Osteoblast (primary cell): ENCODE measurements around the gene ASCC3. TPM values are rescaled to one million over a fixed set of nuclear protein-coding genes. Genes with fewer than 3 reads are reported as not detected.
"Not testable (repeated sequence)": the region's sequence is repeated elsewhere in the genome, so short reads cannot be mapped to it uniquely, and the experiment has no call there.

Experiments used
- DNase-seq: peaks from one replicate; pipeline ENCODE4 v3.0.0; 2011; ENCODE audit warnings: low spot score, mixed read lengths; ENCODE audit not compliant: insufficient read length; ENCODE audit errors: missing footprints
- H2AFZ ChIP-seq: 2 replicates; pipeline ENCODE4 v1.6.0; 2011; ENCODE audit warnings: mild to moderate bottlenecking, low read length
- H3K27ac ChIP-seq: 2 replicates; pipeline ENCODE4 v1.5.1; 2011; ENCODE audit warnings: mild to moderate bottlenecking, low read depth, low read length, moderate library complexity
- H3K27me3 ChIP-seq: 2 replicates; pipeline ENCODE4 v1.6.0; 2012; ENCODE audit warnings: mild to moderate bottlenecking, control low read depth, inconsistent platforms, low read length, moderate library complexity; ENCODE audit not compliant: insufficient read depth
- H3K36me3 ChIP-seq: 2 replicates; pipeline ENCODE4 v1.5.1; 2011; ENCODE audit warnings: mild to moderate bottlenecking, low read length, control low read depth, moderate library complexity; ENCODE audit not compliant: insufficient read depth
- H3K4me1 ChIP-seq: 2 replicates; pipeline ENCODE4 v1.5.1; 2011; ENCODE audit warnings: mild to moderate bottlenecking, low read length, control low read depth, moderate library complexity; ENCODE audit not compliant: insufficient read depth
- H3K4me2 ChIP-seq: 2 replicates; pipeline ENCODE4 v1.6.0; 2011; ENCODE audit warnings: mild to moderate bottlenecking, low read length; ENCODE audit not compliant: insufficient read depth
- H3K4me3 ChIP-seq: fragments of 200-600 bp; sonication (generic); 3 replicates; pipeline ENCODE4 v1.5.1; 2012; ENCODE audit warnings: mild to moderate bottlenecking, low read length, inconsistent platforms; ENCODE audit not compliant: insufficient read depth
- H3K79me2 ChIP-seq: 2 replicates; pipeline ENCODE4 v1.6.0; 2012; ENCODE audit warnings: mild to moderate bottlenecking, low read length, control low read depth, inconsistent platforms; ENCODE audit not compliant: insufficient read depth
- H3K9me3 ChIP-seq: 2 replicates; pipeline ENCODE4 v1.5.1; 2011; ENCODE audit warnings: low read depth, low read length, control low read depth
- H4K20me1 ChIP-seq: 2 replicates; pipeline ENCODE4 v1.6.0; 2012; ENCODE audit warnings: mild to moderate bottlenecking, low read length, control low read depth; ENCODE audit not compliant: insufficient read depth
- CTCF ChIP-seq: IDR thresholded peaks from 2 replicates; pipeline ENCODE4 v1.5.1; 2011; ENCODE audit warnings: mild to moderate bottlenecking, low read depth, low read length, moderate library complexity; ENCODE audit errors: extremely low read depth
- total RNA-seq: library from RNA; depleted of rRNA; stranded (reverse); fragments of >200 nt; gene quantifications from 2 replicates; pipeline ENCODE4 v1.2.3, GENCODE V29; 2012

Gene ASCC3
- total RNA-seq, 1 donor: 68.8 TPM

- Histone ChIP-seq H3K9me3 (no peaks in the 10 kb centered on the region), H3K36me3 (no peaks in the 10 kb centered on the region), H3K79me2 (no peaks in the 10 kb centered on the region), H2AFZ (no peak overlapping the region), H4K20me1 (peaks cover 2% of the 10 kb centered on the region), H3K4me1 (no peaks in the 10 kb centered on the region), H3K4me2 (no peak overlapping the region), H3K27me3 (no peaks in the 10 kb centered on the region), H3K4me3 (no peak overlapping the region), H3K27ac (no peak overlapping the region)
- no peak for TF ChIP-seq CTCF
- no peak for DNase-seq
Observed at GRCh38 chr6:100753421-100753820, 127.7 kb downstream of the ASCC3 start.

- Histone ChIP-seq H3K4me1 (no peaks in the 10 kb centered on the region), H3K79me2 (no peaks in the 10 kb centered on the region), H4K20me1 (peaks cover 2% of the 10 kb centered on the region), H3K9me3 (no peaks in the 10 kb centered on the region), H3K27ac (no peak overlapping the region), H3K4me2 (no peak overlapping the region), H3K27me3 (no peaks in the 10 kb centered on the region), H2AFZ (no peak overlapping the region), H3K36me3 (no peaks in the 10 kb centered on the region), H3K4me3 (no peak overlapping the region)
- no peak for DNase-seq
- TF ChIP-seq CTCF: no peak
Observed at GRCh38 chr6:100751590-100751989, 129.5 kb downstream of the ASCC3 start.

DNA sequence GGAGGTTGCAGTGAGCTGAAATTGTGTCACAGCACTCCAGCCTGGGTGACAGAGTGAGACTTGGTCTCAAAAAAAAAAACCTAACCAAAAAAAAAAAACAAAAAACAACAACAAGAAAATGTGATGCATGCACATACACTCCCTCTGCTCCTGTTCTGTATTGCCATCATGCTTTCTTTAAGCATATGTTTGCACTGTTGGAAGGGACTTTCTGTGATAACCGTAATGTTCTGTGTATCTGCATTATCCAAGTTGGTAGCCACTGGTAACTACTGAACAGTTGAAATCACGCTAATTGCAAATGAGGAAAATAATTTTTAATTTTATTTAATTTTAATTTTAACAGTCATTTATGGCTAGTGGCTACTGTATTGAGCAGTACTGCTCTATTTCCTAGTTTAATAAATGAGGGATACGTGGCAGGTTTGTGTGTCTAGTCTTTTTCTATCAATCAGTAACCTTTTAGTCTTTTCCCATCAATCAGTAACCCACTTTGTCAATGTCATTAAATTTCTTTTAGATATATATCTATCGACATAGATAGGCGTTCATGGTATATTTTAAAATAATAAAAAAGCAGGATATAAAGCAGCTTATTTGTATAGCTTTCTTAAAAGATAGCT lies 135.6 kb downstream of the ASCC3 start:
- Histone ChIP-seq H3K79me2 (no peaks in the 10 kb centered on the region), H3K27me3 (no peaks in the 10 kb centered on the region), H2AFZ (no peak overlapping the region), H3K4me3 (no peak overlapping the region), H3K4me1 (no peaks in the 10 kb centered on the region), H4K20me1 (peaks cover 2% of the 10 kb centered on the region), H3K36me3 (peaks cover 7% of the 10 kb centered on the region), H3K9me3 (no peaks in the 10 kb centered on the region), H3K27ac (no peak overlapping the region), H3K4me2 (no peak overlapping the region)
- TF ChIP-seq CTCF: no peak
- DNase-seq: no peak

GRCh38 chr6:100740439-100740838 lies 140.7 kb downstream of the ASCC3 start:
- Histone ChIP-seq H3K27ac (no peak overlapping the region), H4K20me1 (no peaks in the 10 kb centered on the region), H3K79me2 (no peaks in the 10 kb centered on the region), H3K9me3 (no peaks in the 10 kb centered on the region), H3K4me3 (no peak overlapping the region), H3K36me3 (peaks cover 7% of the 10 kb centered on the region), H2AFZ (no peak overlapping the region), H3K4me2 (no peak overlapping the region), H3K27me3 (no peaks in the 10 kb centered on the region), H3K4me1 (no peaks in the 10 kb centered on the region)
- TF ChIP-seq CTCF: no peak
- no peak for DNase-seq

DNA sequence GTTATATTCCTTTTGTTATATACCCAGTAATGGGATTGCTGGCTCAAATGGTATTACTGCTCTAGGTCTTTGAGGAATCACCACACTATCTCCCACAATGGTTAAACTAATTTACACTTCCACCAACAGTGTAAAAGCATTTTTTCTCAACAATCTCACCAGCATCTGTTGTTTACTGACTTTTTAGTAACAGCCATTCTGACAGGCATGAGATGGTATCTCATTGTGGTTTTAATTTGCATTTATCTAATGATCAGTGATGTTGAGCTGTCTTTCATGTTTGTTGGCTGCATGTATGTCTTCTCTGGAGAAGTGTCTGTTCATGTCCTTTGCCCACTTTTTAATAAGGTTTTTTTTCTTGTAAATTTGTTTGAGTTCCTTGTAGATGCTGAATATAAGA lies 143.4 kb downstream of the ASCC3 start:
- not testable (repeated sequence) for H4K20me1 ChIP-seq, H3K9me3 ChIP-seq, H3K27ac ChIP-seq, H3K4me1 ChIP-seq, H3K4me3 ChIP-seq, H2AFZ ChIP-seq, H3K4me2 ChIP-seq, DNase-seq, H3K79me2 ChIP-seq, H3K36me3 ChIP-seq, H3K27me3 ChIP-seq
